Neural cell (in vitro differentiated cells): ENCODE data around the gene RAB33B. TPM values are rescaled to one million over a fixed set of nuclear protein-coding genes. Genes with fewer than 3 reads are reported as not detected.

Experiments used
- H2AFZ ChIP-seq: fragments of 200-600, 300-800 bp; sonication (generic), shearing (Covaris generic); 2 replicates; pipeline ENCODE4 v1.6.0; 2014; ENCODE audit warnings: low read depth, mild to moderate bottlenecking, antibody characterized with exemption, low read length, moderate library complexity
- H3F3A ChIP-seq: fragments of 200-600 bp; shearing (Covaris generic); 2 replicates; pipeline ENCODE4 v1.6.1; 2016; ENCODE audit warnings: mild to moderate bottlenecking, moderate library complexity, mixed read lengths, antibody characterized with exemption, low read length; ENCODE audit not compliant: insufficient read depth, poor library complexity, severe bottlenecking
- H3K27ac ChIP-seq: fragments of 200-600, 300-800 bp; sonication (generic), shearing (Covaris generic); 2 replicates; pipeline ENCODE4 v1.5.1; 2014; ENCODE audit warnings: mild to moderate bottlenecking, low read length, moderate library complexity
- H3K27me3 ChIP-seq: fragments of 300-800, 200-600 bp; sonication (generic), shearing (Covaris generic); 2 replicates; pipeline ENCODE4 v1.6.0; 2014; ENCODE audit warnings: mild to moderate bottlenecking, low read depth, low read length, moderate library complexity; ENCODE audit not compliant: insufficient read depth
- H3K36me3 ChIP-seq: fragments of 300-800, 200-600 bp; sonication (generic), shearing (Covaris generic); 2 replicates; pipeline ENCODE4 v1.5.1; 2014; ENCODE audit warnings: mild to moderate bottlenecking, antibody characterized with exemption, low read length, moderate library complexity; ENCODE audit not compliant: insufficient read depth
- H3K4me2 ChIP-seq: fragments of 300-800, 200-600 bp; sonication (generic), shearing (Covaris generic); 2 replicates; pipeline ENCODE4 v1.6.0; 2014; ENCODE audit warnings: mild to moderate bottlenecking, low read length
- H3K4me3 ChIP-seq: fragments of 300-800, 200-600 bp; sonication (generic), shearing (Covaris generic); 2 replicates; pipeline ENCODE4 v1.5.1; 2014; ENCODE audit warnings: mild to moderate bottlenecking, low read length, moderate library complexity
- H3K79me2 ChIP-seq: fragments of 200-600 bp; shearing (Covaris generic); replicated peaks from 2 replicates; pipeline ENCODE4 v1.6.0; 2014; ENCODE audit warnings: mild to moderate bottlenecking, low read length, moderate library complexity; ENCODE audit not compliant: insufficient read depth
- H3K9ac ChIP-seq: fragments of 300-800, 200-600 bp; sonication (generic), shearing (Covaris generic); 2 replicates; pipeline ENCODE4 v1.6.1; 2016; ENCODE audit warnings: mild to moderate bottlenecking, low read length, mixed read lengths
- H3K9me2 ChIP-seq: fragments of 200-600 bp; shearing (Covaris generic); 2 replicates; pipeline ENCODE4 v1.6.1; 2016; ENCODE audit warnings: mild to moderate bottlenecking, low read length, mixed read lengths; ENCODE audit not compliant: insufficient read depth
- H3K9me3 ChIP-seq: fragments of 200-600, 300-800 bp; sonication (generic), shearing (Covaris generic); 2 replicates; pipeline ENCODE4 v1.6.1; 2016; ENCODE audit warnings: mild to moderate bottlenecking, mixed run types, low read length, moderate library complexity, mixed read lengths
- H4K20me1 ChIP-seq: fragments of 200-600 bp; shearing (Covaris generic); 2 replicates; pipeline ENCODE4 v1.6.1; 2016; ENCODE audit warnings: mild to moderate bottlenecking, mixed run types; ENCODE audit not compliant: insufficient read depth
- CTCF ChIP-seq: fragments of 450-650 bp; IDR thresholded peaks from 2 replicates; pipeline ENCODE4 v1.5.1; 2014; ENCODE audit warnings: antibody characterized with exemption, mild to moderate bottlenecking, moderate library complexity; ENCODE audit not compliant: poor library complexity, severe bottlenecking
- EP300 ChIP-seq: fragments of 450-650 bp; conservative IDR thresholded peaks from 2 replicates; pipeline ENCODE4 v1.6.1; 2014; ENCODE audit warnings: antibody characterized with exemption, mild to moderate bottlenecking, moderate library complexity; ENCODE audit not compliant: poor library complexity, severe bottlenecking
- EZH2 ChIP-seq: fragments of 200-600, 300-800 bp; shearing (Covaris generic), sonication (generic); IDR thresholded peaks from 2 replicates; pipeline ENCODE4 v1.6.1; 2014; ENCODE audit warnings: antibody characterized with exemption, low read length, borderline replicate concordance, mild to moderate bottlenecking; ENCODE audit not compliant: insufficient read depth, poor library complexity, severe bottlenecking
- MXI1 ChIP-seq: fragments of 450-650 bp; conservative IDR thresholded peaks from 2 replicates; pipeline ENCODE4 v1.6.1; 2014; ENCODE audit warnings: antibody characterized with exemption, mild to moderate bottlenecking; ENCODE audit not compliant: poor library complexity, severe bottlenecking
- POLR2AphosphoS5 ChIP-seq: IDR thresholded peaks from 2 replicates; pipeline ENCODE4 v1.6.1; 2012
- RAD21 ChIP-seq: fragments of 450-650 bp; conservative IDR thresholded peaks from 2 replicates; pipeline ENCODE4 v1.6.1; 2014; ENCODE audit warnings: antibody characterized with exemption, mild to moderate bottlenecking, moderate library complexity
- REST ChIP-seq: IDR thresholded peaks from 2 replicates; pipeline ENCODE4 v1.6.1; 2012; ENCODE audit warnings: borderline replicate concordance
- SMC3 ChIP-seq: fragments of 450-650 bp; conservative IDR thresholded peaks from 2 replicates; pipeline ENCODE4 v1.6.1; 2014; ENCODE audit warnings: antibody characterized with exemption, mild to moderate bottlenecking, moderate library complexity; ENCODE audit not compliant: poor library complexity
- TAF1 ChIP-seq: IDR thresholded peaks from 2 replicates; pipeline ENCODE4 v1.6.1; 2012; ENCODE audit warnings: low read depth
- polyA plus RNA-seq: library from polyadenylated mRNA; depleted of rRNA; stranded (reverse); fragments of >200 nt; gene quantifications from 2 replicates; pipeline ENCODE4 v1.2.3, GENCODE V29; 2014

The RAB33B gene
- polyA plus RNA-seq, 1 donor from 2014 or later = 8.6 TPM

- H3K9me2 ChIP-seq = no peaks in the 10 kb centered on the region
- no peak overlapping the region for H3K27ac ChIP-seq
- no peaks in the 10 kb centered on the region for H3K9me3 ChIP-seq
- no peak overlapping the region for H3K4me3 ChIP-seq
- H3K36me3 ChIP-seq = peaks cover 13% of the 10 kb centered on the region
- H2AFZ ChIP-seq = no peak overlapping the region
- H3F3A ChIP-seq = no peaks in the 10 kb centered on the region
- H4K20me1 ChIP-seq = no peaks in the 10 kb centered on the region
- H3K9ac ChIP-seq = no peak overlapping the region
- no peak overlapping the region for H3K4me2 ChIP-seq
- H3K27me3 ChIP-seq = no peaks in the 10 kb centered on the region
- TF ChIP-seq EP300 (no peak), SMC3 (no peak), CTCF (no peak), REST (no peak), POLR2AphosphoS5 (no peak), EZH2 (no peak), MXI1 (no peak), RAD21 (no peak), TAF1 (no peak)
- H3K79me2 ChIP-seq = no peaks in the 10 kb centered on the region
Measured at GRCh38 chr4:139506774-139507173, 52.9 kb downstream of the RAB33B start.

- Histone ChIP-seq H3K79me2 (no peaks in the 10 kb centered on the region), H3K27me3 (no peaks in the 10 kb centered on the region), H3K27ac (no peak overlapping the region), H4K20me1 (no peaks in the 10 kb centered on the region), H3K4me2 (no peak overlapping the region), H3K9me2 (no peaks in the 10 kb centered on the region), H2AFZ (no peak overlapping the region), H3F3A (no peaks in the 10 kb centered on the region), H3K9me3 (no peaks in the 10 kb centered on the region), H3K4me3 (no peak overlapping the region), H3K9ac (no peak overlapping the region), H3K36me3 (peaks cover 13% of the 10 kb centered on the region)
- no peak for TF ChIP-seq CTCF
Measured at GRCh38 chr4:139508581-139509237, 54.8 kb downstream of the RAB33B start.
